Smooth muscle cell of bladder (primary cell): ENCODE data around the gene YWHAE. TPM values are rescaled to one million over a fixed set of nuclear protein-coding genes. Genes with fewer than 3 reads are reported as not detected.

Source experiments
- total RNA-seq: library from RNA; depleted of rRNA; stranded (reverse); fragments of >200 nt; gene quantifications from 2 replicates; pipeline ENCODE4 v1.2.3, GENCODE V29; 2014

Gene YWHAE
- 245 and 276 TPM in 2 replicates for total RNA-seq

GRCh38 chr17:1399679-1400512 lies at the start of gene YWHAE:
YWHAE (minus strand) TSS chr17:1400222; CDS start chr17:1400110, 112 bp downstream.

Other genes with a start within 250 kb of the YWHAE start
- 38.4 and 55.0 TPM in 2 replicates for gene ABR, start 220.2 kb downstream of the YWHAE start, total RNA-seq
- not detected in 2 replicates for gene BHLHA9, start 129.8 kb downstream of the YWHAE start, total RNA-seq
- not detected in 2 replicates for gene TRARG1, start 120.6 kb downstream of the YWHAE start, total RNA-seq
- gene CRK, start 56.0 kb upstream of the YWHAE start, total RNA-seq, result 86.2 and 100 TPM in 2 replicates
- 113 and 132 TPM in 2 replicates for gene MYO1C, start 92.5 kb upstream of the YWHAE start, total RNA-seq
- gene INPP5K, start 116.4 kb upstream of the YWHAE start, total RNA-seq, result 23.5 and 28.2 TPM in 2 replicates
- gene PITPNA, start 162.6 kb upstream of the YWHAE start, total RNA-seq, result 13.2 and 15.3 TPM in 2 replicates
- 6.5 and 10.4 TPM in 2 replicates for gene SLC43A2, start 228.6 kb upstream of the YWHAE start, total RNA-seq
- 0.14 and 0.65 TPM in 2 replicates for gene SCARF1, start 245.5 kb upstream of the YWHAE start, total RNA-seq
- 6.7 and 7.5 TPM in 2 replicates for gene RILP, start 249.6 kb upstream of the YWHAE start, total RNA-seq